ENCODE measurements around the gene FRG2C.
A peak's percentile ranks its signal among the peaks of the same experiment; 100 is the strongest.
"Not testable (repeated sequence)": the region's sequence is repeated elsewhere in the genome, so short reads cannot be mapped to it uniquely, and the experiment has no call there.

The FRG2C gene

GRCh38 chr3:75664028-75664427 is at the start of gene FRG2C:
Gene FRG2C (plus strand): TSS chr3:75664328. CDS start chr3:75664380, 52 bp downstream.
- H3K4me3 ChIP-seq (ENCODE audit: low read depth, low read length); DNase-seq (ENCODE audit: low read depth): not testable (repeated sequence)

- not testable (repeated sequence) for DNase-seq (ENCODE audit: low read depth); H3K4me3 ChIP-seq (ENCODE audit: low read depth, low read length)
These were observed 45.3 kb upstream of the FRG2C start for GRCh38 chr3:75618666-75619305.

GRCh38 chr3:75619481-75620031 is 44.6 kb upstream of the FRG2C start:
- H3K4me3 ChIP-seq (ENCODE audit: low read depth, low read length); DNase-seq (ENCODE audit: low read depth): not testable (repeated sequence)

GRCh38 chr3:75621772-75622171 is 42.4 kb upstream of the FRG2C start:
- not testable (repeated sequence) for H3K4me3 ChIP-seq (ENCODE audit: low read depth, low read length); DNase-seq (ENCODE audit: low read depth)

GRCh38 chr3:75623656-75624055 is 40.5 kb upstream of the FRG2C start:
- H3K4me3 ChIP-seq (ENCODE audit: low read depth, low read length); DNase-seq (ENCODE audit: low read depth): not testable (repeated sequence)

- not testable (repeated sequence) for H3K4me3 ChIP-seq (ENCODE audit: low read depth, low read length)
These were observed 33.1 kb upstream of the FRG2C start for GRCh38 chr3:75630887-75631535.

GRCh38 chr3:75631541-75631940 is 32.6 kb upstream of the FRG2C start:
- H3K4me3 ChIP-seq (ENCODE audit: low read depth, low read length), result no peak overlapping the region
- DNase-seq (ENCODE audit: low read depth), result no peak
- no peak for TF ChIP-seq CTCF (IDR thresholded peaks at IDR 0.05; ENCODE audit: low read depth, low read length, missing control alignments)

More at GRCh38 chr3:75630887-75631535, 33.1 kb upstream of the FRG2C start:
- not testable (repeated sequence) for DNase-seq (ENCODE audit: low read depth)

- not testable (repeated sequence) for DNase-seq (ENCODE audit: low read depth); H3K4me3 ChIP-seq (ENCODE audit: low read depth, low read length)
These were observed 25.2 kb upstream of the FRG2C start for GRCh38 chr3:75638947-75639346.

- not testable (repeated sequence) for DNase-seq (ENCODE audit: low read depth); H3K4me3 ChIP-seq (ENCODE audit: low read depth, low read length)
These were observed 23.0 kb upstream of the FRG2C start for GRCh38 chr3:75641107-75641517.

GRCh38 chr3:75643031-75643800 is 20.9 kb upstream of the FRG2C start:
- TF ChIP-seq CTCF (IDR thresholded peaks at IDR 0.05; ENCODE audit: low read depth, low read length, missing control alignments), result peak; percentile 29
- not testable (repeated sequence) for DNase-seq (ENCODE audit: low read depth); H3K4me3 ChIP-seq (ENCODE audit: low read depth, low read length)

- DNase-seq (ENCODE audit: low read depth); H3K4me3 ChIP-seq (ENCODE audit: low read depth, low read length): not testable (repeated sequence)
These were observed 18.6 kb upstream of the FRG2C start for GRCh38 chr3:75645548-75645947.
